MCF 10A (cell line): ENCODE measurements around the gene TSPAN11. TPM values are rescaled to one million over a fixed set of nuclear protein-coding genes. Genes with fewer than 3 reads are reported as not detected.

Experiments
- BruUV-seq: library from RNA; stranded (reverse); fragments of 400-500 nt; replicated peaks from 2 replicates; lab custom pipeline; 2021; lab: Mats Ljungman, UMichigan
- CTCF ChIA-PET: fragments of 300-600 bp; sonication (Branson Sonifier 250); formaldehyde crosslinking; extraction: SDS; loops from one replicate; lab custom pipeline; 2021; ENCODE audit warnings: antibody characterized with exemption, inconsistent platforms; lab: Yijun Ruan, JAX
- POLR2A ChIA-PET: fragments of 300-600, 350-650 bp; sonication (Branson Sonifier 250); formaldehyde crosslinking; extraction: SDS; loops from one replicate; lab custom pipeline; 2020; ENCODE audit warnings: antibody characterized with exemption, inconsistent platforms; lab: Yijun Ruan, JAX
- DNase-seq: peaks from one replicate; pipeline ENCODE4 v3.0.0-alpha.2; 2018; ENCODE audit not compliant: unreplicated experiment
- H3K27ac Mint-ChIP-seq: one replicate; pipeline ENCODE4 v1.8.0; 2022; ENCODE audit warnings: mild to moderate bottlenecking, low read depth, mixed read lengths; ENCODE audit not compliant: unreplicated experiment
- H3K27me3 Mint-ChIP-seq: one replicate; pipeline ENCODE4 v1.8.0; 2022; ENCODE audit warnings: mixed read lengths; ENCODE audit not compliant: insufficient read depth, unreplicated experiment
- H3K36me3 Mint-ChIP-seq: one replicate; pipeline ENCODE4 v1.8.0; 2022; ENCODE audit warnings: mild to moderate bottlenecking, moderate library complexity, mixed read lengths; ENCODE audit not compliant: insufficient read depth, unreplicated experiment
- H3K4me1 Mint-ChIP-seq: one replicate; pipeline ENCODE4 v1.8.0; 2022; ENCODE audit warnings: mixed read lengths; ENCODE audit not compliant: insufficient read depth, unreplicated experiment
- H3K4me3 Mint-ChIP-seq: one replicate; pipeline ENCODE4 v1.8.0; 2022; ENCODE audit warnings: mild to moderate bottlenecking, moderate library complexity, mixed read lengths; ENCODE audit not compliant: unreplicated experiment
- H3K9me3 Mint-ChIP-seq: one replicate; pipeline ENCODE4 v1.8.0; 2022; ENCODE audit warnings: mixed read lengths; ENCODE audit not compliant: unreplicated experiment
- intact Hi-C: fragments of 100-400 bp; cut with micrococcal nuclease; formaldehyde crosslinking; loops from 2 replicates; pipeline ENCODE4 v1.14.1; 2022
- total RNA-seq: library from RNA; stranded (reverse); gene quantifications from 2 replicates; pipeline ENCODE4 v1.2.3, GENCODE V29; 2022
- TF ChIP-seq, protein P1 (sequence below): fragments of 200-600 bp; IDR thresholded peaks from one replicate; pipeline ENCODE4 v1.8.0; 2022; ENCODE audit warnings: antibody characterized with exemption, mild to moderate bottlenecking; ENCODE audit not compliant: unreplicated experiment

TSPAN11 gene
- total RNA-seq, 1 experiment from 2014 or later = not detected

DNA sequence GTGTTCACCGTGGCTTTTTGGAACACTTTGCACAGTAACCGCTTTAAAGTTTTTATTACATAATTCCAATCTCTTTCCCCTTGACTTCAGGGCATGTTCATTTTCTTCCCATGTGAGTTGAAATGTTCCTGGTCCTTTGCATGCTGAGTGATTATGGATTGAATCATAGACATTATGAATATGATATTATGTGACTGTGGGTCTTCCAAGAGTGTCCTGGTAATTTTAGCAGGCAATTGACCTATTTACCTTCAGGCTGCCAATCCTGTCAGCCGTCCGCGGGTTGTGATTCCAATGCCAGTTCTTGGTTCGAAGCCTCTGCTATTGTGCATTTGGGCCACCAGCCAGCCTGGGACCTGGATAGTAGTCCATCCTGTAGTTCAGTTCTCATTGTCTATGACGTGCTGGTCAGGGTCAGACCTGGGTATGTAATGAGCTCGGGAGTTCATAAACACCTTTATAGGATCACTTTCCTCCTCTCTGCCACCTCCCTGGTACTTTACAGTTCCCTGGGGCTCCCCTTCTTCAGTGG lies 114.6 kb downstream of the TSPAN11 start:
- Mint-ChIP-seq H3K36me3 (no peaks in the 10 kb centered on the region), H3K9me3 (no peaks in the 10 kb centered on the region), H3K27ac (no peak overlapping the region), H3K4me1 (no peaks in the 10 kb centered on the region), H3K4me3 (no peak overlapping the region), H3K27me3 (peaks cover 34% of the 10 kb centered on the region)
- intact Hi-C loops = no loop called here
- ChIA-PET POLR2A (interaction anchor here (1.1 kb wide), 1 partner anchor 15 kb away, joined by 6 read pairs; no protein-coding TSS in a partner anchor), CTCF (no interaction called here)
- TF ChIP-seq, protein P1, sequence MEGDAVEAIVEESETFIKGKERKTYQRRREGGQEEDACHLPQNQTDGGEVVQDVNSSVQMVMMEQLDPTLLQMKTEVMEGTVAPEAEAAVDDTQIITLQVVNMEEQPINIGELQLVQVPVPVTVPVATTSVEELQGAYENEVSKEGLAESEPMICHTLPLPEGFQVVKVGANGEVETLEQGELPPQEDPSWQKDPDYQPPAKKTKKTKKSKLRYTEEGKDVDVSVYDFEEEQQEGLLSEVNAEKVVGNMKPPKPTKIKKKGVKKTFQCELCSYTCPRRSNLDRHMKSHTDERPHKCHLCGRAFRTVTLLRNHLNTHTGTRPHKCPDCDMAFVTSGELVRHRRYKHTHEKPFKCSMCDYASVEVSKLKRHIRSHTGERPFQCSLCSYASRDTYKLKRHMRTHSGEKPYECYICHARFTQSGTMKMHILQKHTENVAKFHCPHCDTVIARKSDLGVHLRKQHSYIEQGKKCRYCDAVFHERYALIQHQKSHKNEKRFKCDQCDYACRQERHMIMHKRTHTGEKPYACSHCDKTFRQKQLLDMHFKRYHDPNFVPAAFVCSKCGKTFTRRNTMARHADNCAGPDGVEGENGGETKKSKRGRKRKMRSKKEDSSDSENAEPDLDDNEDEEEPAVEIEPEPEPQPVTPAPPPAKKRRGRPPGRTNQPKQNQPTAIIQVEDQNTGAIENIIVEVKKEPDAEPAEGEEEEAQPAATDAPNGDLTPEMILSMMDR = no peak
- no TSS peak for BruUV-seq
- DNase-seq = no peak

Other genes starting within 250 kb of the TSPAN11 start
- gene IPO8, start 230.9 kb upstream of the TSPAN11 start, total RNA-seq = 36.3 and 41.7 TPM in 2 replicates
- gene CAPRIN2, start 171.8 kb upstream of the TSPAN11 start, total RNA-seq = 33.0 and 33.3 TPM in 2 replicates
- 47.8 and 48.7 TPM in 2 replicates for gene DDX11, start 147.1 kb downstream of the TSPAN11 start, total RNA-seq